Activated gamma-delta T cell treated with Interleukin-2 at 50 U/mL for 16 hours (primary cell): Measurements from ENCODE around the gene GRM4.

ENCODE experiments used
- DNase-seq: peaks from one replicate; pipeline ENCODE4 v3.0.0-alpha.2; 2020

Gene GRM4

GRCh38 chr6:34157236-34157830 lies 11.4 kb upstream of the GRM4 start:
- DNase-seq, result no peak

- no peak for DNase-seq
These were observed 9.8 kb upstream of the GRM4 start for GRCh38 chr6:34155471-34156300.

DNA sequence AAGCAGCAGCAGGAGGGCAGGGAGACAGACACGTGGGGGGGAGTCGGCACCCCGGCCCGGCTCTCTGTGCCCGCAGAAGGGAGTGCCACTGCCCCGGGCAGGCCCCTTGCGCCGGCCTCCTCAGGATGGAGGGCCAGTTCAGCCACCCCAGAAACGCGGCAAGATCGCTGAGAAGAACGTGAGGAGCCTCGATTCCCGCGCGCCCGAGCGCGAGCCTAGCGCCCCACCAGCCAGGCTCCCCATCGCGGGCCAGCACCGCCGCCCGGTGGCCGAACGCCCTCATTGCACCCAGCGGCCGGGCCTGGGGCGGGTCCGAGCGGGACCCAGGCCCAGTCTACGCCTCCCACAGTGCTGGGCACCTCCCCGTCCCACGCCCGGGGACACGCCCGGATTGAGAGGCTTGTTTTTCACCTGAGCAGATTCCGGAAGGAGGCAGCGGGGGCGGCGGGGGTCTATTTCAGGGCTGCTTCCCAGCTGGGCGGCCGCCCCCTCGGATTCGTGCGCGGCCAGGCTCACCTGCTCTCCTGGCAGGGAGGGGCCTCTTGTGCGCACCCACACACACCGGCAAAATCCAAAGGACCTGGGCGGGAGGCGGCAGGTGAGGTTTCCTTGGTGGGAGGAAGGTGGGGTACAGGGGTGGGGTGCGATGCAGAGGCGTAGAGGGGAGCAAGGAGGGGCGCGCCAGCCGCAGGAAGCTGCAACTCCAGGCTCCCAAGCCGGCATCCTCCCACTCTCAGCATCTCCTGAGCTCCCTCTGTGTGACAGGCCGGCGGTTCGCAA lies 9.0 kb upstream of the GRM4 start:
- peak; percentile 64 for DNase-seq

GRCh38 chr6:34152806-34153520 lies 7.1 kb upstream of the GRM4 start:
- DNase-seq, result no peak

GRCh38 chr6:34152042-34152524 lies 6.2 kb upstream of the GRM4 start:
- no peak for DNase-seq

DNA sequence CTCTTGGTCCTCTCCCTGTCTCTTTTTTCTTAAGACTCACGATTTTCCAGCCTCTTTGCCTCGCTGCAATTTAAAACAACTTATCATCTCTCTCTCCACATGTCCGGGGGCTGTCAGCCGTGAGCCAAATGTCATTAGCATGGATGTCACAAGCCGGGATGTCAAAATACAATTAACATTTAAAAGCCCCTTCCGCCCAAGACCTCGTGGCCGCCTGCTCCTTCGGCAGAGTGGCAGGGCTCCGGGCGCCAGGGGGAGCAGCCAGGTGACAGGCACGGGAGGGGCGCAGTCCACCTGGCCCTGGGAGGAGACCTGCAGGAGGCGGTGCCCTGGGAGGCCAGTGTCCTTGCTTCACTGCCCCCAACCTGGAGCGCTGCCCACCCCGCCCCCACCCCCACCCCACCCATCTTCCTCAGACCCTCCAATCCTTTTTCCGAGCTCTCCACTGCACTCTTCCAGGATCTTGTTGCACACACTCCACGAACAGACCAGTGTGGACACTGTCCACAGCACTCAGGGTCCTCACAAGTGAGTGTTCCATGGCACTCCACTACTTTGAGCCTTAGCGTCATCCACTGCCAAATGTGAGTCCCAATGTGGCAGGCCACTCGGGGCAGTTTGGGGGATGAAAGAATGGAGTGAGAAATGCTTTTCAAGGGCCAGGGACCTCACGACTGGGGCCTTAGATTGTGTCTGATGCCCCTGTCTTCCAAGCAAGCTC lies 5.6 kb upstream of the GRM4 start:
- DNase-seq, result no peak

GRCh38 chr6:34150766-34151165 lies 4.9 kb upstream of the GRM4 start:
- DNase-seq, result no peak

GRCh38 chr6:34149831-34150400 lies 4.0 kb upstream of the GRM4 start:
- no peak for DNase-seq

GRCh38 chr6:34149452-34149810 lies 3.5 kb upstream of the GRM4 start:
- no peak for DNase-seq

GRCh38 chr6:34148631-34149451 lies 3.0 kb upstream of the GRM4 start:
- DNase-seq, result no peak

- DNase-seq, result no peak
These were observed 2.2 kb upstream of the GRM4 start for GRCh38 chr6:34147906-34148630.

GRCh38 chr6:34146801-34147592 lies 1.1 kb upstream of the GRM4 start:
- no peak for DNase-seq

DNA sequence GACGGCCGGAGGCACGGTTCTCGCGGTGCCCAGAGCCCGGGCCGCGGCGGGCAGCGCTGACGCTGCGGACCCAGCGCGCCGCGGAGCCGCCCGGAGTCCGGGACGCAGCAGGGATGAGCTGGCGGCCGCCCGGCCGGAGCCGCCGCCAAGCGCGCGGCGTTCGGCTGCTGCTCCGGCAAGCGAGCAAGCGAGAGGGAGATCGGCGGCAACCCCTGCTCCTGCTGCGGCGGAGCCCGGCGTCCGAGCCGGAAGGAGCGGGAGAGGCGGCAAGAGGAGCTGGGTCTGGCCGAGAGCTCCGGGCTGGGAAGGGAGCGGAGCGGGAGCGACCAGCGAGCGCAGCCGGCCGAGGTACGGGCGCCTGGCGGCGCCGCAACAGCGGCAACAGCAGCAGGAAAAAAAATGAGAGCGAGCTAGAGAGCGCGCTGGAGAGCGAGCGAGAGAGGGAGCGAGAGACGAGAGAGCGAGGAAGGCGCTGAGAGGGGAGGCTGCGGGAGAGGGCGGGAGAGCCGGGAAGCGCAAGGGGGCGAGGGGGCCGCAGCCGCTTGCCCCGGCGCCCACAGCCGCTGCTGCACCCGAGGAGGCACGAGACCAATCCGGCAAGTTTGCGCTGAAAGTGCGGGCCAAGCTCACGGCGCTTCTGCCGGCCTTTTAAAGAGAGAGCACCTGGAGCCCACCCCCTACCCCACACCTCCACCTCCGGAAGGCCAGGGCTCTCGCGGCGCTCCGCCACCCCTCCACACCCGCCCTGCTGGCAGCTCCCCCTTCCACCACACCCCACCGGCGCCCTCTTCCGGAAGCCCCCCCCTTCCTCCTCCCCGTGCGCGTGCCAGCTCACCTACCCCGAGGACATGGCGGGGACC lies 496 bp downstream of the GRM4 start:
- peak; percentile 65 for DNase-seq

DNA sequence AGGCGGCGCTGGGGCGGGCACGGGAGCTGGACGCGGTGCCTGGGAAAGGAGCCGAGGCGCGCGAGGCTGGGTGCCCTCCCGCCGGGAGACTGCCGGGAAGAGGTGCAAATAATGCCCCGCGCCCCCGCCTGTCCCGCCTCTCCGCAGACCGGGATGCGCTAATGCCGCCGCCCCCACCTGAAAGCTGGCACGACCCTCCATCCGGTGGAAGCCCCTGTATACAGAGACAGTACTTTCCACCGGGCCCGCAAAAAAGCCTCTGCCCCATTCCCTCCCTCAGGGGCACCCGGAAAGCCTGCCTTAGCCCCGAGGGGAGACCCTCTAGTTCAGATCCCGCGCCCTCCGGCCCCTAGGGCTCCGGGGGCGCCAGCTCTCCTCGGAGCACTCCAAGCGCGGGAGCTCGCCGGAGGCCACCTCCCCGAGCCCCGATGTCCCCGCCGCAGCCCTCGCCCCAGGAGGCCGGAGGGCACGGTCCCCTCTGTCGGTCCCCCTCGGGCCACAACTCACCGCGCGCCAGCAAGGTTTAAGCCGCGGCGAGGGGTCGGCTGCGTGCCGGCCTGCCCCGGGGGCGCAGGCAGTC lies 1.2 kb downstream of the GRM4 start:
- no peak for DNase-seq

GRCh38 chr6:34143884-34144580 lies 1.9 kb downstream of the GRM4 start:
- DNase-seq, result peak; percentile 53

DNA sequence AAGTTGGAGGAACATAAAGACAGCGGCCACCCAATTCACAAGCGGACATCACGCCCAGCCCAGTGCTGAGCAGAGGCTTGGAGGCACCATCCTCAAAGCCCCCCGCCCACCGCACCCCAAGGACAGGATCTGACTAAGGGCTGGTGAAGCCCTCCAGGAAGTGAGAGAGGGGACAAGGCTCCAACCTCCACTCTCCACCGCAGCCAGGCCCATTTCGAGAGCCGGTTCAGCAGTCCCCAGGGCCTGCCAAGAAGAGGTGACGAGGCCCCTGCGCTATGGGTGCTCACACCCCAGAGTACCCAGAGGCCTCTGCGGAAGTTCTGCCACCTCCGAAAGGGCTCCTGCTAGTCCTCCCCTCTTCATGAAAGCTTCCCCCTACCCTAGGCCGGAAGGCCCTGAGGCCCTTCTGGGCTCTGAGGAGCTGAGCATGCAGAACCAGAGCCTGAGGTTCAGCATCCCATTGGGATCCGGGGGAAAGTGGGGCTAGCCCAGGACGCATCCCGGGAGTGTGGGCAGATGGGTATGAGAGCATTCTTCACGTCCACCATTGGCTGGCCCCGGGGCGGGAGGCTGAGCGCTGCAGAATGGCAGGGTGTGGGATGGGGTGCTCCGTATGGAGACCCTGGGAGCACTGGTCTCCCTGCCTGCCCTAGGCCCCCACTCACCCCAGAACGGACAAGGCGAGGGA lies 2.5 kb downstream of the GRM4 start:
- no peak for DNase-seq
